NCI-H69 (cell line): ENCODE results near the gene TYW1B.
A peak's percentile ranks its signal among the peaks of the same experiment; 100 is the strongest.
"Not testable (repeated sequence)": the region's sequence is repeated elsewhere in the genome, so short reads cannot be mapped to it uniquely, and the experiment has no call there.

Source experiments
- DNase-seq: peaks from one replicate; lab custom pipeline; 2025; lab: John Stamatoyannopoulos, UW

TYW1B gene

DNA sequence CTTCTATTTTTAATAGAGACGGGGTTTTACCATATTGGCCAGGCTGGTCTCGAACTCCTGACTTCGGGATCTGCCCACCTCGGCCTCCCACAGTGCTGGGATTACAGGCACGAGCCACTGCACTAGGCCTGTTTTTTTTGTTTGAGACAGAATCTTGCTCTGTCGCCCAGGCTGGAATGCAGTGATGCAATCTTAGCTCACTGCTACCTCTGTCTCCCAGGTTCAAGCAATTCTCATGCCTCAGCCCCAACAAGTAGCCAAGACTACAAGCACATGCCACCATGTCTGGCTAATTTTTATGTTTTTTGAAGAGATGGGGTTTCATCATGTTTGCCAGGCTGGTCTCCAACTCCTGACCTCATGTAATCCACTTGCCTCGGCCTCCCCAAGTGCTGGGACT lies 73.7 kb downstream of the TYW1B start:
- DNase-seq: no peak

DNA sequence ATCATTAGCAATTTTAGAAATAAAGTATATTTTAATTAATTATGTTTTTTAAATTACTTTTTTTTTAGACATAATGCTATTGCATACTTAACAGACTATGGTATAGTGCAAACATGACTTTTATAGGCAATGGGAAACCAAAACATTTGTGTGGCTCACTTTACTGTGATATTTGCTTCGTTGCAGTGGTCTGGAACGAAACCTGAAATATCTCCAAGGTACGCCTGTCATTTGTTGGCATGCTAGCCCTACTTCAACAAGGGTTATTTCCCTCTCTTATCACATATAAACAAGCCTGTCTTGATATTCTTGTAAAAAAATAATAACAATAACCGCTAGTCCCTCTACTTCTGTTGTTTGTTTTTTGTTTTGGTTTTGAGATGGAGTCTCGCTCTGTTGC lies 74.2 kb downstream of the TYW1B start:
- DNase-seq: no peak

DNA sequence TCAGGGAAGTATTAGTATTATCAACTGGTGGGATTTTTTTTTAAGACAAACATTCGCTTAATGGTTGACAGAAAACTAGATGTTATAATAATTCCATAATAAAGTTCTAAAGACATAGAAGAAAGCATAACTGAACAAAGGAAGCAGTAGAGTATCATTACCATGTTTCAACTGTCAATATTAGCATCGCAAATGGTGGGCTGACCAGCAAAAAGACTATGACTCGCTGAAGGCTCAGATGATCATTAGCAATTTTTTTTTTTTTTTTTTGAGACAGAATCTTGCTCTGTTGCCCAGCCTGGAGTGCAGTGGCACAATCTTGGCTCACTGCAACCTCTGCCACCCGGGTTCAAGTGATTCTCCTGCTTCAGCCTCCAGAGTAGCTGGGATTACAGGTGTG lies 74.8 kb downstream of the TYW1B start:
- not testable (repeated sequence) for DNase-seq

DNA sequence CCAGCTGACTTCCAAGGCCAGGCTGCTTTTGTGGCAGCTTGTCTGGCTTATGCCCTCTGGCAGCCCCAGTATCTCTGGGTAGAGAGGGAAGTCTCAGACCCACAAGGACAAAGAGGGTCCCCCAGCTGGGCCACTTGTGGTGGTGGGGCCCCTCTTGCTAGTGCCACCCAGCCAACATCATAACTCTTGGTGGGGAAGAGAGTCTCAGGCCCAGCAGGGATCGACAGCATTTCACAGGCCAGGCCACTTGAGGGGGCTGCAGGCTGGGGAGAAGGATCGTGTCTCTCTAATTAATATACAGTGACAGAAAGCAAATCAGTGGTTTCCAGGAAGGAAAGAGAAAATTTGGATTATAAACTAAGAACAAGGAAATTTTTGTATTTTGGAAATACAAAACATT lies 76.0 kb downstream of the TYW1B start:
- DNase-seq: peak; percentile 31

DNA sequence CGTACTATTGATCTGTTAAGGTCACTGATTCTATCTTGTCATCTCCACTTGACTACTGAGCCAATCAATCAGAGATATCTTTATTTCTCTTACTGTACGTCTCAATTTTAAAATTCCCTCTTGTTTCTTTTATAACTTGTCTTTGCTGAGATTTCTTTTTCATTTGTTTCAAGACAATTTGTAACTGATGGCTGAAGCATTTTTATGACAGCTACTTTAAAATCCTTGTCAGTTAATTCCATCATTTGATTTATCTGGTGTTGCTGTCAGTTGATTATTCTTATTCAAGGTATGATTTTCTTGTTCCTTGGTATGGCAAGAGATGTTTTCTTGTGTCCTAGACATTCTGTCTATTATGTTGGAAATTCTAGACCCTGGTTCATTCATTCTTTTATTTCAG lies 76.6 kb downstream of the TYW1B start:
- no peak for DNase-seq

DNA sequence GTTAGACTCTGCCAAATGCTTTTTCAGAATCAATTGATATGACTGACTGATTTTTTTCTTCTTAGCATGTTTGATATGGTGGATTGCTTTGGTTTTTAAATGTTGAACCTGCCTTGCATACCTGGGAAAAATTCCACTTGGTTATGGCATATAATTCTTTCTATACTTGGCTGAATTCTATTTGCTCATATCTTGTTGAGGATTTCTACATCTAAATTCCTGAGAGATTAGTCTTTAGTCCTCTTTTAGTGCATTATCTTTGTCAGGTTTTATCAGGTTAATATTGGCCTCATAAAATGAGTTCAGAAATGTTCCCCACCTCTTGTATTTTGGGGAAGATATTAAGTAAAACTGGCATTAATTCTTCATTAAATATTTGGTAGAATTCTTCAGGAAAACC lies 79.4 kb downstream of the TYW1B start:
- DNase-seq: not testable (repeated sequence)

DNA sequence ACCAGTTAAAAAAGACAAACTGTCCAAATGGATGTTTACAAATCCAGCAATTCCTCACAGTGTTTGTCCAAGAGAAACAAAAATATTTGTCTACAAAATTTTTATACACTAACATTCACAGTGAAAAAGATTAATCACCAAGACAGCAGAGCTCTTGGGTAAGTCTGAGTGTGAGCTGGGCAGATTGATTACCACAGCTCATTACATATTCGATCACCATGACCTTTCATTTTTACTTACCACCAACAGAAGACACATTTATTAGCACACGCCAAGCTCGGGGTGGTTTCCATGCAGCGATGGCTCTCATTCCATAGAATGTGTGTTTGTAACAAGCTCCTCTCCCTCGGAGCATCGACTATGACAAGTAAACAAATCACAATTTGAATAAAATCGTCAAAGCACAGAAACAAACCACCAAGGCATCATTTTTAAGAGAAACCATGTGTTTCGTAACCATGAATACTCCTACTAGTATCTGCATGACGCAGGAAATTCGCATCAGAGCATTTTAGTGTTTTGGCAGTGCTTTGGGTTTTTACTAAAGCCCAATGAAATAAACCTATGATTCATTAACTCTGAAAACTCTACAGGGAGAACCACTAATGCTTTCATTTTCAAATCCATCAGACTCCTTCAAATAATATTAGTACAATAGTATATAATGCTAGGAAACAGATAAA lies 83.6 kb downstream of the TYW1B start:
- DNase-seq: not testable (repeated sequence)

DNA sequence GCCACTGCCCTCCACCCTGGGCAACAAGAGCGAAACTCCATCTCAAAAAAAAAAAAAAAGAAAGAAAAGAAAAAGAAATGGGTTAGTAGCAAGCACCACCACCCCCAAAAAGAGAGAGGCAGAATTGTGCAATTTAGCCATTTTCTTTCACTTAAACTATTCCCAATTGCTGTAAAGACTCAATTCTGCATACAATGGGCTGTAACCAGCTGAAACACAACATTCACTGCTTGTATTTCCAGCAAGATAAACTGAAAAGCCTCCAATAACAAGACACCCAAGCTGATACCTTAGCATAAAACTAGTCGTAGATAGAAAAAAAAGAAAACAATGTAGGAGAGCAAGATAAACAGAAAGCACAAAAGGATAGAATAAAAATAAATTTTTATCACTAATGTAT lies 84.2 kb downstream of the TYW1B start:
- DNase-seq: not testable (repeated sequence)

DNA sequence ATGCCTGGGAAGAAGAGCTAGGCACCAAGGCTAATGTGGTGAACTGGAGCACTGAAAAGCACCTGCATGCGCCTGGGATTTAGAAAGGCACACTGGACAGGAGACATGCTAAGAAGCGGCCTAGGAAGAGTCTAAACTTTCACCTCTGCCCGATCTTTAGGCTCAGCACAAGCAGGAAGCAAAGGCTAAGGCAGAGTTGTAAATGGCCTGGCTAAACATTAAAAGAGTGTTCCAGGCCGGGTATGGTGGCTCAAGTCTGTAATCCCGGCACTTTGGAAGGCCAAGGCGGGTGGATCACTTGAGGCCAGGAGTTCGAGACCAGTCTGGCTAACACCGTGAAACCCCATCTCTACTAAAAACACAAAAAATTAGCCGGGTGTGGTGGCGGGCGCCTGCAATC lies 88.3 kb downstream of the TYW1B start:
- DNase-seq: not testable (repeated sequence)

DNA sequence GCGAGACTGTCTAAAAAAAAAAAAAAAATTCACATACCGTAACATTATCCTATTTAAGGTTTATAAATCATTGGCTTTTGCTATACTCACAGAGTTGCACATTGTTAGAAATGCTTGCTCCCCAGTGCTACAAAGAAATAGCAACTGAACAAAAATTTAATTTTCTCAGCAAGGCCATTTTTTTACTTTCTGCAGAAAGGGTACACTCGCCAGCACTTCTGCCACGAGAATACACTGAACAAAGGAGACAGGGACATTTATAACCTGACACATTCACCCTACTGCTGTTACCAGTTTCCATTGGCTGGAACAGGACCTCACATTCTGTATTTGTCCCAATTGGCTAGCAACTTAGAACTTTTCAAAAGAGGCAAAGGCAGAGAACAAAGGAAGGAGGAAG lies 92.1 kb downstream of the TYW1B start:
- DNase-seq: not testable (repeated sequence)

DNA sequence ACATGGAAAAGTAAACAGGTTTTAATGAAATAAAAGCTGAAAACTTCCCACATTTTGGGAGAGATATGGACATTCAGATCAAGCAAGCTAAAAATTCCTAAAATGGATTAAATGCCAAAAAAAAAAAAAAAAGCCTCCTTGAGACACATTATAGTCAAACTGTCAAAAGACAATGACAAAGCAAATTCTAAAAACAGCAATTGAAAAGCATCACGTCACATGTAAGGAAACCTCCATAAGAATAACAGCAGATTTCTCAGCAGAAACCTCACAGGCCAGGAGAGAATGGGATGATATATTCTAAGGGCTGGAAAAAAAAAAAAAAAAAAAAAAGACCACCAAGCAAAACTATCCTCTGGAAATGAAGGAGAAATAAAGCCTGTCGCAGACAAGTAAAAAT lies 97.2 kb downstream of the TYW1B start:
- DNase-seq: not testable (repeated sequence)

DNA sequence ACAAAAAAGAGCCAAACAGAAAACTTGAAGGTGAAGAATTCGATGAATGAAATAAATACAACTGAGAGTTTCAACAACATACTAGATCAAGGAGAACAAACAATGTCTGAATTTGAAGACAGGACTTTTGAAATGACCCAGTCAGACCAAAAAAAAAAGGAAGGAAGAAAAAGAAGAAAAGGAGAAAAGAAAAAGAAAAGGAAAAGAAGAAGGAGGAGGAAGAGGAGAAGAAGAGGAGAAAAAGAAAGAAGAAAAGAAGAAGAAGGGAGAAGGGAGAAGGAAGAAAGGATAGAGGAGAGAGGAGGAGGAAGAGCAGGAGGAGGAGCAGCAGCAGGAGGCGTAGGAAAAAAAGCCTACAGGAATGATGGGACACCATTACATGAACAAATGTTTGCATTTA lies 97.6 kb downstream of the TYW1B start:
- DNase-seq: not testable (repeated sequence)

DNA sequence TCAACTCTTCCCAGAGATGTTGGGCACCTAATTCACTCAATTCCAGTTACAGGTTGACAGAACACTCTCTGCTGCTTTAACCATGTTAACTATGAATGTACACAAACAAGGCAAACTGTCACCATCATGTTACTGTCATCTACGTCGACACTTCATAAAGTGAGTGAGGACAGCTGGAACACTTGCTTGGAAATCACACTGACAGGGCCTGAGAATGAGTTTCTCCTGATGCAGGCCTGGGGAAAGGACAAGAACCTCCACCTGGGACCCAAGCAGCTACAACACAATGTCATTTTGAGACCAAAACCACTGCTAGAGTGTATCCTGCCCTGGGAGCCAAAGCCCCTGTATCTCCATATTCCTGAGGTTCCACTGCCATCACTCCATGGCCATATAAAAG lies 98.9 kb downstream of the TYW1B start:
- DNase-seq: not testable (repeated sequence)

DNA sequence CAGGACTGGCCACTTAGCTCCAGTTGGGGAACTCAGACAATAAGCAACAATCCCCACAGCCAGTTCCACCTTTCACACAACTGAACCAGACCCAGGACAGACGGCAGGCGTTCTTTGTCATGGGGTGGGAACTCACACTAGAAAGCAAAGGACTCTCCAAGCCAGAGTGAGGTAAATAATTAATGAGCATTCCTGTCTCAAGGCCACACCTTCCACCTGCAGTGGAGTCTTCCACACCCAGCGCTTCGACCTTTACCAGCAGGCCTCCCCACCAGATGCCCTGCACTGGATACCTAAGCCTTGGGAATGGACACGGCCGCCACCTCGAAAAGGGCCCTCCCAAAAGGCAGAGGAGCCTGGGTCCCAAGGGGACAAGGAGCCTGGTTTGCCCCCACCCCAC lies 105.3 kb downstream of the TYW1B start:
- DNase-seq: not testable (repeated sequence)

DNA sequence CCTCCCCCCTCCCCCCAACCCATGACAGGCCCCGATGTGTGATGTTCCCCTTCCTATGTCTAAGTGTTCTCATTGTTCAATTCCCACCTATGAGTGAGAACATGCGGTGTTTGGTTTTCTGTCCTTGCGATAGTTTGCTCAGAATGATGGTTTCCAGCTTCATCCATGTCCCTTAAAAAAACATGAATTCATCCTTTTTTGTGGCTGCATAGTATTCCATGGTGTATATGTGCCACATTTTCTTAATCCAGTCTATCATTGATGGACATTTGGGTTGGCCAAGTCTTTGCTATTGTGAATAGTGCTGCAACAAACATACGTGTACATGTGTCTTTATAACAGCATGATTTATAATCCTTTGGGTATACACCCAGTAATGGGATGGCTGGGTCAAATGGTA lies 107.1 kb downstream of the TYW1B start:
- not testable (repeated sequence) for DNase-seq

DNA sequence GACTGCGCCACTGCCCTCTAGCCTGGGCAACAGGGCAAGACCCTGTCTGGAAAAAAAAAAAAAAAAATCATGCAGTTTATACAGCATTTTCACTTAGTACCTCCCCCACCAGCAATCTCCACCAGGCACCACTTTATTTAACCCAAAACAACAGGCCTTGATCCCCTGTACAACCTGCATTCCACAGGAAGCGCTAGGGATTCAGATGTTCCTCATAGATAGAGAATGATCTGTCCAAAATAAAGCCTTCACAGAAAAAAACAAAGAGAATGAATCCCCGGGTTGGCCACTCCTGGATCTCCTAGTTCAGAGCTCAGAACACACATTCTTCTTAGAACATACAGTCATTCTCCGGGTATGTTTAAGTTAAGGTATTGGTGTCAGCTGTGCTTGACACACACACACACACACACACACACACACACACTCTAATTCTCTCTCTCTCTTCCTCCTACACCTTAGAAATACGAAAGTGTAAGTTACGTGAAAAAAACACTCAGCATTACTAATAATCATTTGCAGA lies 110.7 kb downstream of the TYW1B start:
- not testable (repeated sequence) for DNase-seq

DNA sequence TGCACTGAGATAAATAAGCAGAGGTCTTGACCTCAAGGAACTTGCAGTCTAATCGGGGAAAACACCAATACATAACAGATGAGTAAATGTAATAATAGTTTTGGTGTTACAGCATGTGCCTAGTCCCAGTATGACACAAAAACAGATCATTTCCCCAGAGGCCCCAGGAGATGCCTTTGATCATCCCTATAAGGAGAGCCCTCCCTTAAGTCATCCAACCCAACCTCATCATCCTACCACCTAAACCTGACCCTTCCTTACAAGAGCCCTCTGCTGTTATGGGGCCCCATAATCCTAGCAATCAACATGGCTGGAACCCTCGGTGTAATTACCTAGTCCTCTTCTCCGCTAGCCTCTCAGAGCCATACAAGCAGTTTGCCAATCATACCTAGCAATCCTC lies 116.1 kb downstream of the TYW1B start:
- DNase-seq: not testable (repeated sequence)

DNA sequence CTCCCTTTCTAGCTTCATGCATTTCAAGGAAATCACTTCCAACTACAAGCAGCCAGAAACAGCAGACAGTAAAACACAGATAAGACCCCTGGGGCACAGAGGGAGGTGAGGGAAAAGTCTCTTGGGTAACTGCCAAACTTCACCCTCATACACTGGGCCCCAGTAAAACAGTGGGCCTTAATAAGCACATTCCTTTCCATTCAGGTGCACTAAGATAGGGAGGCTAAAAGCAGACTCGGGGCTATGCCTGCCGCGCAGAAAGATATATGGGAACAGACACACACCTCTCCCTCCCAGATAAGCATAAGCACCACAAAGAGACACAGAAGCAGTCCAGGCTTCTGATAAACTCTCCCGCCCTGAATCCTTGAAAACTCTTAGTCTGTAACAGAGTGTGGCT lies 117.0 kb downstream of the TYW1B start:
- no peak for DNase-seq

DNA sequence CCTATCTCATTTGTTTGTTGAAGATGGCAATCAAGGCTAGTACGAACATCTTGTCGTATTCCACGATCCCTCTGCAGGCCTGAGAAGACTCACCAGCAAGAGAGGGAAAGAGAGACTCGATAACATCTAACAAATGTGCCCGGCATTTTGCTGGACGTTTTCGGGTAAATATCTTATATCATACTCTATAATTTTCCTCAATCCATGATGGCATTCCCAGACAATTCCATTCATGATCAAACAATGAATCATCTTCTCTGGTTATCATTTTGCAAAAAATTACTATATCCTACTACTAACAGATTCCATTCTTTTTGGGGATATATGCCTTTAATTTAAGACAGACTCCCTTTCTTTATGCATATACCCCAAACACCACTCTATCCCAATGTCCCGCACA lies 118.1 kb downstream of the TYW1B start:
- DNase-seq: no peak

DNA sequence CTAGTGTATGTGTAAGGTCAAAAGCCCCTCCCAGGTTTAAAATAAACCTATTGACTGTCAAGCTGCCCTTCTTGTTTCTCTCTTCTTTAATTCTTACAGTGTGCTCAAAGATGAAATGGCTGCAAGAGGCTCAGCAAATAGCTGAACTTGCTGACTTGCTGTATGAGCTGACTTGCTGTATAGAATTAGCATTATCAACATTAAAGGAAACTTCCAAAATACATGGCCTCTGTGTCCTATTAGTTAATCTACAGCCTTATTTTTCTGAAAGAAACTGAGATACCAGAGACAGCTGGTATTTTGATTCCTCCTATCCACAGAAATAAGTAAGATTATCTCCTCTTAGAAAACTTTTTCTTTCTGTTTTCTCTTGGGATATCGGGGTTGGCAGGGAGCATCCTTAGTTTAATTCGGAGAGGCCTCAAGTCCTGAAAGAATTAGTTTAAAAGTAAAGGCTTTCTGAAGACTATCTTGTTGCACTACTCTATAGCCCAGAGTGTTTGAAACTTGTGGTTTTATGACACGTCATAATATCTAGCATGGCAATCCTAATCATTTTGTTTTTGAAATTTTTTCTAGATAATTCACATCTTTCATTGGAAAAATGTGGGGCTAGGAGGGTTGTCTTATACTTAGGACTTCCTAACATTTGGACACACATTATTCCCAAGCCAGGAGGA lies 119.5 kb downstream of the TYW1B start:
- DNase-seq: not testable (repeated sequence)

DNA sequence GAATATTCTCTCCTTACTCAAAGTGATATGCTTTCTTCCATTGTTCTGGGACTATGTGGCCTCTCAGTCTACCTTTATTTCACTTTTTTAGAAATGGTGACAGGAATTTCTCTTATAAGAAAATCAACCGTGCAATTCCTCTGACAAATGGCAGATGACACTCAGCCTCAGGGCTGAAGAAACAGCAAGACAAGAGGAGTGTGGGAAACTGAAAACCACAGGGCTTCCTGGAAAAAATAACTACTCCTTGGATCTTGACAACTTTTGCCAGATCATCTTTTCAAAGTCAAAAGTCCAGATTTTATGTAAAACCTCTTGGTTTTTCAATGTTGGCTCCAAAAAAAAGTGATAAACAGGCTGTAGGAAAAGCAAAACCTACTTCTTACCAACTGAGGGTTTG lies 121.5 kb downstream of the TYW1B start:
- no peak for DNase-seq

DNA sequence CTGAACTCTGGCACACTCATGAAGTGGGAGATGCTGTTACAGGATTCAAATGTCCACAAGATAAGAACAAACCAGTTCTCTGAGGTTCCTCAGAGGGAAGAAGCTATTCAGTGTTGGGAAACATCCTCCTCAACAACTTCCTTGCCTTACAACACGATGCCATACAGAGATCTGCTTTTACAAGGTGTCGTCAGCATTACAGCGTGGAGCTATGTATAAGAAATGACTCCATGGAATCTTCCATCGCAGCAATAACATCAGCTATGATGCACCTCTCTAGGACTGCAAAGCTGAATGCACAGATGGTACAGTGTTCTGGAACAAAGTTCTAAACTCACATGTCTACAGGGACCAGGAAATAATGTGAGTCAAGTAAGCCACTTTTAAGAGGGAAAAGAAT lies 122.3 kb downstream of the TYW1B start:
- DNase-seq: not testable (repeated sequence)

DNA sequence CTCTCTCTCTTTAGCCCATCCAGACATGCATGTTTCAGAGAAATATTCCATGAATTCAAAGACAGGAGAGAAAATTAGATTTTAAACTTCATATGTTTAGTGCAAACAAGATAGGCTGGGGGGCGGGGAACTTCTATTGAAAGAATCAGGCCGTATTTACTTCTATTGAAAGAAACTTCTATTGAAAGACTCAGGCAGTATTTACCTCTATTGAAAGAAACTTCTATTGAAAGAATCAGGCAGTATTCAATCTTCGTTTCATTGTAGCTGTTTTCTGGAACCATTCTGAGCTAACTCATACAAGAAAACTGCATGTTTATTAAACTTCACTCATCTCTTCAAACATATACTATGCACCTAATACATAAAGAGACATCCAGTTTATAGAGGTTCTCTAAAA lies 123.1 kb downstream of the TYW1B start:
- no peak for DNase-seq

DNA sequence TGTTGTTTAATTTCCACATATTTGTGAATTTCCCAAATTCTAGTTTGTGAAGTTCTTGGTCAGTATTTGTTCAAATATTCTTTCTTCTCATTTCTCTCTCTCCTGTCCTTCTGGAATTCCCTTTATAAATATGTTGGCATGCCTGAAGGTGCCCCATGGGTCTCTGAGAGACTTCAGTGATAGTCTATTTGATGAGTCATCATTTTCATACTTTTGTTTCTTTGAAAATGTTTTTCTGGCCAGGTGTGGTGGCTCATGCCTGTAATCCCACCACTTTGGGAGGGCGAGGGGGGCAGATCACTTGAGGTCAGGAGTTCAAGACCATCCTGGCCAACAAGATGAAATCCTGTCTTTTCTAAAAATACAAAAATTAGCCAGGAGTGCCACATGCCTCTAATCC lies 127.5 kb downstream of the TYW1B start:
- not testable (repeated sequence) for DNase-seq
